ENCODE results near the gene RAB30.
A peak's percentile ranks its signal among the peaks of the same experiment; 100 is the strongest.

RAB30 gene

GRCh38 chr11:83006877-83007330, 64.8 kb downstream of the RAB30 start:
- TF ChIP-seq CTCF (IDR thresholded peaks at IDR 0.05; ENCODE audit: insufficient read depth, low read length, poor library complexity, severe bottlenecking): no peak
- TF ChIP-seq EZH2phosphoT487 (conservative IDR thresholded peaks at IDR 0.05; ENCODE audit: low read length): no peak
- no peak overlapping the region for H2AFZ ChIP-seq (ENCODE audit: low read depth, low read length, severe bottlenecking)
- peaks cover 99% of the 10 kb centered on the region for H3K79me2 ChIP-seq (ENCODE audit: insufficient read depth, low read length)
- no peak overlapping the region for H3K9ac ChIP-seq (ENCODE audit: low read length)
- H3K36me3 ChIP-seq (ENCODE audit: low read length): no peaks in the 10 kb centered on the region; the same call in 1 of the 2 replicates
- H3K4me2 ChIP-seq (ENCODE audit: low read depth, low read length, poor library complexity, severe bottlenecking): peak overlapping the region; percentile 11
- peaks cover 22% of the 10 kb centered on the region for H4K20me1 ChIP-seq (ENCODE audit: low read depth, low read length)
- H3K4me3 ChIP-seq (ENCODE audit: insufficient read depth, low read length, poor library complexity, severe bottlenecking): no peak overlapping the region
- no peaks in the 10 kb centered on the region; the same call in 1 of the 2 replicates for H3F3A ChIP-seq (ENCODE audit: insufficient read depth)
- peak overlapping the region; percentile 25; the same call in 1 of the 2 replicates for H3K27ac ChIP-seq (ENCODE audit: low read depth, low read length)
- no peaks in the 10 kb centered on the region for H3K27me3 ChIP-seq (ENCODE audit: low read length)
- H3K9me3 ChIP-seq (ENCODE audit: insufficient read depth, low read length): no peaks in the 10 kb centered on the region
- no peaks in the 10 kb centered on the region for H3K9me2 ChIP-seq (replicated peaks; ENCODE audit: insufficient read depth, low read length)

GRCh38 chr11:83004746-83005556, 66.7 kb downstream of the RAB30 start:
- Histone ChIP-seq H3K4me3 (ENCODE audit: insufficient read depth, low read length, poor library complexity, severe bottlenecking) (no peak overlapping the region), H3K9ac (ENCODE audit: low read length) (no peak overlapping the region), H3K9me3 (ENCODE audit: insufficient read depth, low read length) (no peaks in the 10 kb centered on the region), H3K4me2 (ENCODE audit: low read depth, low read length, poor library complexity, severe bottlenecking) (no peak overlapping the region), H3F3A (ENCODE audit: insufficient read depth) (peaks cover under 1% of the 10 kb centered on the region; the same call in 1 of the 2 replicates), H3K27me3 (ENCODE audit: low read length) (no peaks in the 10 kb centered on the region), H2AFZ (ENCODE audit: low read depth, low read length, severe bottlenecking) (no peak overlapping the region), H3K27ac (ENCODE audit: low read depth, low read length) (no peak overlapping the region), H3K79me2 (ENCODE audit: insufficient read depth, low read length) (peaks cover 97% of the 10 kb centered on the region), H3K9me2 (replicated peaks; ENCODE audit: insufficient read depth, low read length) (no peaks in the 10 kb centered on the region), H3K36me3 (ENCODE audit: low read length) (no peaks in the 10 kb centered on the region; the same call in 1 of the 2 replicates), H4K20me1 (ENCODE audit: low read depth, low read length) (peaks cover 22% of the 10 kb centered on the region)
- TF ChIP-seq EZH2phosphoT487 (conservative IDR thresholded peaks at IDR 0.05; ENCODE audit: low read length) (no peak), CTCF (IDR thresholded peaks at IDR 0.05; ENCODE audit: insufficient read depth, low read length, poor library complexity, severe bottlenecking) (no peak)

DNA sequence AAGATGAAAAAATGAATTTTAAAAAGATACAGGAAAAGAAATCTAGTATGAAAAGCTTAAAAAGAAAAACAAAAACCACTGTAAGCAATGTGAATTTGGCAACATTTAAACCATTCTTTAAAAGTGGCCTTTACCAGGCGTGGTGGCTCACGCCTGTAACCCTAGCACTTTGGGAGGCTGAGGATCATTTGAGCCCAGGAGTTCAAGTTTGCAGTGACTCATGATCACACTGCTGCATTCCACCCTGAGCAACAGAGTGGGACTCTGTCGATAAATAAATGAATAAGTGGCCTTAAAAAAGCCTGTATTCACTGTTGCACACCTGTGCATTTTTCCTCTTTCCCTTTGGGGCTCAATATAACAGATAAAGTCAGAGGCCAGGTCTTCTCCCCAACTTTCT, 69.2 kb downstream of the RAB30 start:
- peak overlapping the region; percentile 33 for H3K27ac ChIP-seq (ENCODE audit: low read depth, low read length)
- H3K9ac ChIP-seq (ENCODE audit: low read length): no peak overlapping the region
- no peaks in the 10 kb centered on the region for H3K9me3 ChIP-seq (ENCODE audit: insufficient read depth, low read length)
- H2AFZ ChIP-seq (ENCODE audit: low read depth, low read length, severe bottlenecking): no peak overlapping the region
- H3K79me2 ChIP-seq (ENCODE audit: insufficient read depth, low read length): peaks cover 93% of the 10 kb centered on the region
- H4K20me1 ChIP-seq (ENCODE audit: low read depth, low read length): peaks cover 19% of the 10 kb centered on the region
- H3K27me3 ChIP-seq (ENCODE audit: low read length): no peaks in the 10 kb centered on the region
- H3K4me3 ChIP-seq (ENCODE audit: insufficient read depth, low read length, poor library complexity, severe bottlenecking): no peak overlapping the region
- H3F3A ChIP-seq (ENCODE audit: insufficient read depth): peaks cover 4% of the 10 kb centered on the region; the same call in 1 of the 2 replicates
- H3K4me2 ChIP-seq (ENCODE audit: low read depth, low read length, poor library complexity, severe bottlenecking): no peak overlapping the region
- no peaks in the 10 kb centered on the region for H3K9me2 ChIP-seq (replicated peaks; ENCODE audit: insufficient read depth, low read length)
- TF ChIP-seq CTCF (IDR thresholded peaks at IDR 0.05; ENCODE audit: insufficient read depth, low read length, poor library complexity, severe bottlenecking) (no peak), EZH2phosphoT487 (conservative IDR thresholded peaks at IDR 0.05; ENCODE audit: low read length) (no peak)
- no peaks in the 10 kb centered on the region; the same call in 1 of the 2 replicates for H3K36me3 ChIP-seq (ENCODE audit: low read length)
